SK-N-SH treated with all-trans-retinoic acid at 6 μM for 48 hours (cell line): ENCODE measurements around the gene SVOPL.
"Not testable (repeated sequence)": the region's sequence is repeated elsewhere in the genome, so short reads cannot be mapped to it uniquely, and the experiment has no call there.

Source experiments
- ATAC-seq: fragments of 200-7000 bp; cut with Tn5 transposase; 3 replicates; pipeline ENCODE4 v1.9.1; 2020; ENCODE audit warnings: mild to moderate bottlenecking, moderate library complexity
- ARNTL ChIP-seq: fragments of 450-650 bp; formaldehyde crosslinking; IDR thresholded peaks from 2 replicates; pipeline ENCODE4 v1.5.0; 2020; ENCODE audit warnings: low read depth, mild to moderate bottlenecking, moderate library complexity, borderline replicate concordance
- BACH2 ChIP-seq: fragments of 250-450 bp; sonication (Bioruptor Pico); IDR thresholded peaks from 2 replicates; pipeline ENCODE4 v1.9.0; 2021; ENCODE audit warnings: mild to moderate bottlenecking, borderline replicate concordance
- CSDC2 ChIP-seq: fragments of 250-450 bp; sonication (Bioruptor Pico); IDR thresholded peaks from 2 replicates; pipeline ENCODE4 v1.5.0; 2020; ENCODE audit warnings: mild to moderate bottlenecking, moderate library complexity
- CSRNP3 ChIP-seq: fragments of 250-450 bp; sonication (Bioruptor Pico); IDR thresholded peaks from 2 replicates; pipeline ENCODE4 v1.5.1; 2021; ENCODE audit warnings: mild to moderate bottlenecking, moderate library complexity
- ESRRG ChIP-seq: fragments of 250-450 bp; sonication (Bioruptor Pico); IDR thresholded peaks from 2 replicates; pipeline ENCODE4 v1.6.1; 2021; ENCODE audit warnings: mild to moderate bottlenecking
- GLIS3 ChIP-seq: fragments of 250-450 bp; sonication (Bioruptor Pico); IDR thresholded peaks from 2 replicates; pipeline ENCODE4 v1.5.0; 2020; ENCODE audit warnings: mild to moderate bottlenecking, moderate library complexity
- ISL1 ChIP-seq: fragments of 250-450 bp; sonication (Bioruptor Pico); IDR thresholded peaks from 2 replicates; pipeline ENCODE4 v2.1.2; 2022; ENCODE audit warnings: mild to moderate bottlenecking, moderate library complexity
- OSR1 ChIP-seq: fragments of 250-450 bp; sonication (Bioruptor Pico); IDR thresholded peaks from 2 replicates; pipeline ENCODE4 v1.8.0; 2022; ENCODE audit warnings: moderate library complexity, mild to moderate bottlenecking, inconsistent platforms
- PPARA ChIP-seq: fragments of 250-450 bp; sonication (Bioruptor Pico); IDR thresholded peaks from 2 replicates; pipeline ENCODE4 v1.5.0; 2020; ENCODE audit warnings: mild to moderate bottlenecking, borderline replicate concordance
- RARB ChIP-seq: fragments of 250-450 bp; sonication (Bioruptor Pico); IDR thresholded peaks from 2 replicates; pipeline ENCODE4 v1.8.0; 2021; ENCODE audit warnings: mild to moderate bottlenecking, moderate library complexity
- SNAI2 ChIP-seq: fragments of 250-450 bp; sonication (Bioruptor Pico); IDR thresholded peaks from 2 replicates; pipeline ENCODE4 v1.5.0; 2020; ENCODE audit warnings: mild to moderate bottlenecking, moderate library complexity
- TCF4 ChIP-seq: fragments of 250-450 bp; sonication (Bioruptor Pico); IDR thresholded peaks from 2 replicates; pipeline ENCODE4 v1.8.0; 2021; ENCODE audit warnings: mild to moderate bottlenecking, moderate library complexity, borderline replicate concordance
- TOX ChIP-seq: fragments of 250-450 bp; sonication (Bioruptor Pico); IDR thresholded peaks from 2 replicates; pipeline ENCODE4 v1.8.0; 2021; ENCODE audit warnings: mild to moderate bottlenecking, moderate library complexity, borderline replicate concordance
- ZC3H10 ChIP-seq: fragments of 250-450 bp; sonication (Bioruptor Pico); IDR thresholded peaks from 2 replicates; pipeline ENCODE4 v1.5.1; 2021; ENCODE audit warnings: mild to moderate bottlenecking, moderate library complexity
- ZFP3 ChIP-seq: fragments of 250-450 bp; sonication (Bioruptor Pico); IDR thresholded peaks from 2 replicates; pipeline ENCODE4 v1.5.0; 2020; ENCODE audit warnings: mild to moderate bottlenecking, moderate library complexity
- ZFP30 ChIP-seq: fragments of 450-650 bp; formaldehyde crosslinking; IDR thresholded peaks from 2 replicates; pipeline ENCODE4 v1.5.0; 2022; ENCODE audit warnings: mild to moderate bottlenecking, moderate library complexity
- ZNF565 ChIP-seq: fragments of 450-650 bp; formaldehyde crosslinking; conservative IDR thresholded peaks from 2 replicates; pipeline ENCODE4 v1.5.0; 2020; ENCODE audit warnings: low read depth, mild to moderate bottlenecking, moderate library complexity
- ZNF70 ChIP-seq: fragments of 450-650 bp; formaldehyde crosslinking; IDR thresholded peaks from 2 replicates; pipeline ENCODE4 v1.5.0; 2020; ENCODE audit warnings: mild to moderate bottlenecking, moderate library complexity
- ZNF8 ChIP-seq: fragments of 450-650 bp; formaldehyde crosslinking; IDR thresholded peaks from 2 replicates; pipeline ENCODE4 v1.5.0; 2020; ENCODE audit warnings: mild to moderate bottlenecking, moderate library complexity
- TF ChIP-seq, protein P1 (sequence below): fragments of 250-450 bp; sonication (Bioruptor Pico); IDR thresholded peaks from 2 replicates; pipeline ENCODE4 v1.5.1; 2020; ENCODE audit warnings: low read depth, mild to moderate bottlenecking, moderate library complexity
- TF ChIP-seq, protein P2 (sequence below): fragments of 250-450 bp; sonication (Bioruptor Pico); IDR thresholded peaks from 2 replicates; pipeline ENCODE4 v1.8.0; 2021; ENCODE audit warnings: low read depth, mild to moderate bottlenecking, moderate library complexity, borderline replicate concordance
- TF ChIP-seq, protein P3 (sequence below): fragments of 250-450 bp; sonication (Bioruptor Pico); IDR thresholded peaks from 2 replicates; pipeline ENCODE4 v1.5.0; 2020; ENCODE audit warnings: mild to moderate bottlenecking, moderate library complexity
- TF ChIP-seq, protein P4 (sequence below): fragments of 250-450 bp; sonication (Bioruptor Pico); IDR thresholded peaks from 2 replicates; pipeline ENCODE4 v1.8.0; 2020; ENCODE audit warnings: mild to moderate bottlenecking, moderate library complexity, borderline replicate concordance

Gene SVOPL

DNA sequence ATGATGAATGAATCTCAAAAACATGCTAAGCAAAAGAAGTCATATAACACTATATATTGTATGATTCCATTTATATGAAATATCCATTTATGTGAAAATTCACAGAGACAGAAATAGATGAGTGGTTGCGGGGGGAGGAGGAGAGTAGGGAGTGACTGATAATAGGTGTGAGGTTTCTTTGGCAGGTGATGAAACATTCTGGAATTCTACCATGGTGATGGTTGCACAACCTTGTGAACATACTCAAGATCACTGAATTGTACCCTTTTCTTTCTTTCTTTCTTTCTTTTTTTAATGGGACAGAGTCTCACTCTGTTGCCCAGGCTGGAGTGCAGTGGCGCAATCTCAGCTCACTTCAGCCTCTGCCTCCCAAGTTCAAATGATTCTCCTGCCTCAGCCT is 10.7 kb downstream of the SVOPL start:
- TF ChIP-seq ISL1 (CRISPR knock-in tag) (no peak), PPARA (CRISPR knock-in tag) (no peak), ZFP3 (CRISPR knock-in tag) (no peak), ZNF8 (no peak), ZNF565 (no peak), ZFP30 (CRISPR knock-in tag) (no peak), RARB (CRISPR knock-in tag) (no peak), SNAI2 (no peak), OSR1 (CRISPR knock-in tag) (no peak), ESRRG (CRISPR knock-in tag) (no peak)
- TF ChIP-seq, protein P1, sequence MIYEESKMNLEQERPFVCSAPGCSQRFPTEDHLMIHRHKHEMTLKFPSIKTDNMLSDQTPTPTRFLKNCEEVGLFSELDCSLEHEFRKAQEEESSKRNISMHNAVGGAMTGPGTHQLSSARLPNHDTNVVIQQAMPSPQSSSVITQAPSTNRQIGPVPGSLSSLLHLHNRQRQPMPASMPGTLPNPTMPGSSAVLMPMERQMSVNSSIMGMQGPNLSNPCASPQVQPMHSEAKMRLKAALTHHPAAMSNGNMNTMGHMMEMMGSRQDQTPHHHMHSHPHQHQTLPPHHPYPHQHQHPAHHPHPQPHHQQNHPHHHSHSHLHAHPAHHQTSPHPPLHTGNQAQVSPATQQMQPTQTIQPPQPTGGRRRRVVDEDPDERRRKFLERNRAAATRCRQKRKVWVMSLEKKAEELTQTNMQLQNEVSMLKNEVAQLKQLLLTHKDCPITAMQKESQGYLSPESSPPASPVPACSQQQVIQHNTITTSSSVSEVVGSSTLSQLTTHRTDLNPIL, result no peak
- ATAC-seq, result no peak

- ATAC-seq, result not testable (repeated sequence)
Observed at GRCh38 chr7:138688037-138688436, 13.1 kb downstream of the SVOPL start.

DNA sequence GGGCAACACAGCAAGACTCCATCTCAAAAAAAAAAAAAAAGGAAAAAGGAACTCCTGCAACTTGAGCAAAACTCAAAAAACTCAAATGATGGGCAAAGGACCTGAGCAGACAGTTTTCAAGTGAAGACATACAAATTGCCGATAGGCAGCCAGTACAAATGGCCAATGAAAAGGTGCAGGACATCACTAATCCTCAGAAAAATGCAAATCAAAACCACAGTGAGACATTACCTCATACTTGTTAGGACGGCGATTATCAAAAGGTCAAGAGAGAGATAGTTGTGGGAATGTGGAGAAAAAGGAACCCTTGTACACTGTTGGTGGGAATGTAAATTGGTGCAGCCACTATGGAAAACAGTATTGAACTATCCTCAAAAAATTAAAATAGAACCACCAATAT is 16.8 kb downstream of the SVOPL start:
- ATAC-seq, result no peak
- TF ChIP-seq ZNF8 (no peak), BACH2 (CRISPR knock-in tag) (no peak)

DNA sequence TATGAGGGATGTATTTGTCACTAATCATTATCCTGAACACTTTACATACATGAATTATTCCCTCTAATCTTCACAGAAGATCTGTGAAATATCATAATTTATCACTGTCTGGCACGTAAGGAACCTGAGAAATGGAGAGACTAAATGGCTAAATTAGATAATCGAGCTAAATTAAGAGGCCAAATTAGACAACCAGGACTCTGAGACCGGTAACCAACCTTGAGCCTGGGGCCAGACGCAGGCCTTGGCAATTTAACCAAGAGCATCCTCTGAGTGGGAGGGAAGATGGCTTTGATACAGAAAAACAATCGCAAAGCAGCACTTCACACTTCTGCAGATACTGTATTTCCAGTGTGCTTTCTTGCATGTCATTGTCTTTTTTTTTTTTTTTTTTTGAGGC is 21.4 kb downstream of the SVOPL start:
- TF ChIP-seq SNAI2, result no peak
- TF ChIP-seq, protein P2, sequence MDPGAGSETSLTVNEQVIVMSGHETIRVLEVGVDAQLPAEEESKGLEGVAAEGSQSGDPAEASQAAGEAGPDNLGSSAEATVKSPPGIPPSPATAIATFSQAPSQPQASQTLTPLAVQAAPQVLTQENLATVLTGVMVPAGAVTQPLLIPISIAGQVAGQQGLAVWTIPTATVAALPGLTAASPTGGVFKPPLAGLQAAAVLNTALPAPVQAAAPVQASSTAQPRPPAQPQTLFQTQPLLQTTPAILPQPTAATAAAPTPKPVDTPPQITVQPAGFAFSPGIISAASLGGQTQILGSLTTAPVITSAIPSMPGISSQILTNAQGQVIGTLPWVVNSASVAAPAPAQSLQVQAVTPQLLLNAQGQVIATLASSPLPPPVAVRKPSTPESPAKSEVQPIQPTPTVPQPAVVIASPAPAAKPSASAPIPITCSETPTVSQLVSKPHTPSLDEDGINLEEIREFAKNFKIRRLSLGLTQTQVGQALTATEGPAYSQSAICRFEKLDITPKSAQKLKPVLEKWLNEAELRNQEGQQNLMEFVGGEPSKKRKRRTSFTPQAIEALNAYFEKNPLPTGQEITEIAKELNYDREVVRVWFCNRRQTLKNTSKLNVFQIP (CRISPR knock-in tag), result no peak
- peak; percentile 85 for TF ChIP-seq ISL1 (CRISPR knock-in tag)
- TF ChIP-seq ZNF8, result peak; percentile 56; the same call in 1 of the 2 replicates
- no peak for TF ChIP-seq ZC3H10
- TF ChIP-seq, protein P3, sequence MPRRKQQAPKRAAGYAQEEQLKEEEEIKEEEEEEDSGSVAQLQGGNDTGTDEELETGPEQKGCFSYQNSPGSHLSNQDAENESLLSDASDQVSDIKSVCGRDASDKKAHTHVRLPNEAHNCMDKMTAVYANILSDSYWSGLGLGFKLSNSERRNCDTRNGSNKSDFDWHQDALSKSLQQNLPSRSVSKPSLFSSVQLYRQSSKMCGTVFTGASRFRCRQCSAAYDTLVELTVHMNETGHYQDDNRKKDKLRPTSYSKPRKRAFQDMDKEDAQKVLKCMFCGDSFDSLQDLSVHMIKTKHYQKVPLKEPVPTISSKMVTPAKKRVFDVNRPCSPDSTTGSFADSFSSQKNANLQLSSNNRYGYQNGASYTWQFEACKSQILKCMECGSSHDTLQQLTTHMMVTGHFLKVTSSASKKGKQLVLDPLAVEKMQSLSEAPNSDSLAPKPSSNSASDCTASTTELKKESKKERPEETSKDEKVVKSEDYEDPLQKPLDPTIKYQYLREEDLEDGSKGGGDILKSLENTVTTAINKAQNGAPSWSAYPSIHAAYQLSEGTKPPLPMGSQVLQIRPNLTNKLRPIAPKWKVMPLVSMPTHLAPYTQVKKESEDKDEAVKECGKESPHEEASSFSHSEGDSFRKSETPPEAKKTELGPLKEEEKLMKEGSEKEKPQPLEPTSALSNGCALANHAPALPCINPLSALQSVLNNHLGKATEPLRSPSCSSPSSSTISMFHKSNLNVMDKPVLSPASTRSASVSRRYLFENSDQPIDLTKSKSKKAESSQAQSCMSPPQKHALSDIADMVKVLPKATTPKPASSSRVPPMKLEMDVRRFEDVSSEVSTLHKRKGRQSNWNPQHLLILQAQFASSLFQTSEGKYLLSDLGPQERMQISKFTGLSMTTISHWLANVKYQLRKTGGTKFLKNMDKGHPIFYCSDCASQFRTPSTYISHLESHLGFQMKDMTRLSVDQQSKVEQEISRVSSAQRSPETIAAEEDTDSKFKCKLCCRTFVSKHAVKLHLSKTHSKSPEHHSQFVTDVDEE (CRISPR knock-in tag), result peak; percentile 96
- TF ChIP-seq ESRRG (CRISPR knock-in tag), result no peak
- 0 out of 2 replicates have a peak, but pooled peaks have one; percentile 9 for TF ChIP-seq PPARA (CRISPR knock-in tag)
- TF ChIP-seq, protein P1, result no peak
- TF ChIP-seq CSRNP3 (CRISPR knock-in tag), result peak; percentile 80
- no peak for TF ChIP-seq ZFP3 (CRISPR knock-in tag)
- TF ChIP-seq TOX (CRISPR knock-in tag), result no peak
- TF ChIP-seq ZNF70 (CRISPR knock-in tag), result peak; percentile 54
- TF ChIP-seq, protein P4, sequence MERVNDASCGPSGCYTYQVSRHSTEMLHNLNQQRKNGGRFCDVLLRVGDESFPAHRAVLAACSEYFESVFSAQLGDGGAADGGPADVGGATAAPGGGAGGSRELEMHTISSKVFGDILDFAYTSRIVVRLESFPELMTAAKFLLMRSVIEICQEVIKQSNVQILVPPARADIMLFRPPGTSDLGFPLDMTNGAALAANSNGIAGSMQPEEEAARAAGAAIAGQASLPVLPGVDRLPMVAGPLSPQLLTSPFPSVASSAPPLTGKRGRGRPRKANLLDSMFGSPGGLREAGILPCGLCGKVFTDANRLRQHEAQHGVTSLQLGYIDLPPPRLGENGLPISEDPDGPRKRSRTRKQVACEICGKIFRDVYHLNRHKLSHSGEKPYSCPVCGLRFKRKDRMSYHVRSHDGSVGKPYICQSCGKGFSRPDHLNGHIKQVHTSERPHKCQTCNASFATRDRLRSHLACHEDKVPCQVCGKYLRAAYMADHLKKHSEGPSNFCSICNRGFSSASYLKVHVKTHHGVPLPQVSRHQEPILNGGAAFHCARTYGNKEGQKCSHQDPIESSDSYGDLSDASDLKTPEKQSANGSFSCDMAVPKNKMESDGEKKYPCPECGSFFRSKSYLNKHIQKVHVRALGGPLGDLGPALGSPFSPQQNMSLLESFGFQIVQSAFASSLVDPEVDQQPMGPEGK (CRISPR knock-in tag), result no peak
- TF ChIP-seq GLIS3 (CRISPR knock-in tag), result no peak
- no peak; the same call in 1 of the 2 replicates for TF ChIP-seq ZNF565
- TF ChIP-seq OSR1 (CRISPR knock-in tag), result no peak
- TF ChIP-seq CSDC2, result no peak
- TF ChIP-seq ARNTL (CRISPR knock-in tag), result no peak
- peak; percentile 97 for TF ChIP-seq TCF4 (CRISPR knock-in tag)
- no peak for TF ChIP-seq ZFP30 (CRISPR knock-in tag)
- TF ChIP-seq RARB (CRISPR knock-in tag), result no peak
- TF ChIP-seq BACH2 (CRISPR knock-in tag), result 0 out of 2 replicates have a peak, but pooled peaks have one; percentile 31

More for the DNA sequence above, 21.4 kb downstream of the SVOPL start:
- no peak; the same call in 2 of the 3 replicates for ATAC-seq
